Heart left ventricle (tissue), 13 donors: ENCODE results near the gene HCN2.

Source experiments
- CTCF ChIP-seq, 12 donors: fragments of 200-600 bp; sonication (generic) in 4 of 12; IDR thresholded peaks; one replicate each; pipeline versions ENCODE4 v1.5.0 to v1.8.0; 2018 to 2022; ENCODE audit warnings: antibody characterized with exemption in 12 of 12, mild to moderate bottlenecking in 5 of 12
- POLR2A ChIP-seq, 2 donors: fragments of 450-650 bp; IDR thresholded peaks; one replicate each; pipeline ENCODE4 v1.6.1; 2017; ENCODE audit warnings: antibody characterized with exemption in 2 of 2, mild to moderate bottlenecking in 2 of 2, moderate library complexity in 2 of 2
- donor health status: ischemic (EF 13 %, LVEDD 7.1; RV severe dilation, severe dysfunction).
- donor health status: DM: no; HTN: yes; CAD: no.
- donor health status: DM: no; HTN: no; CAD: no.
- donor health status: ischemic (EF 25% LVEDD 6.9; RV normal size, moderate dysfunction).
- donor health status: ischemic (EF 25% LVEDD 5.7; RV mildly dilated, moderate dysfunction).
- donor health status: ischemic (EF 35%, LVEDD 5.7; RV mildly dilated, moderate dysfunction).
- donor health status: nonischemic (EF 11% LVEDD 7.7; RV severe dilation, severe dysfunction).
- donor health status: DM: yes; HTN: yes; CAD: no.
- donor health status: PGD.
- donor health status: ischemic (EF 29% LVEDD 5.4; RV normal size, mild dysfunction).
- donor health status: nonischemic (EF 23%, LVEDD 6.1; RV moderate dilation, normal function).

GRCh38 chr19:570251-570686 is 19.4 kb upstream of the HCN2 start:
- no peak for TF ChIP-seq CTCF (IDR thresholded peaks at IDR 0.05)
- no peak for TF ChIP-seq POLR2A (IDR thresholded peaks at IDR 0.05)
